IPS-20b (cell line): Measurements from ENCODE around the gene EVX2.
A peak's percentile ranks its signal among the peaks of the same experiment; 100 is the strongest.

Experiments
- H3K27ac ChIP-seq: one replicate; pipeline ENCODE4 v1.5.1; 2013; ENCODE audit warnings: low read length
- H3K27me3 ChIP-seq: 2 replicates; pipeline ENCODE4 v1.6.1; 2013; ENCODE audit warnings: mild to moderate bottlenecking, low read length, inconsistent platforms; ENCODE audit not compliant: insufficient read depth
- H3K36me3 ChIP-seq: 2 replicates; pipeline ENCODE4 v1.6.1; 2013; ENCODE audit warnings: low read depth, mild to moderate bottlenecking, inconsistent platforms, low read length, moderate library complexity; ENCODE audit not compliant: insufficient read depth
- H3K4me1 ChIP-seq: 2 replicates; pipeline ENCODE4 v1.6.1; 2013; ENCODE audit warnings: mild to moderate bottlenecking, control low read depth, inconsistent platforms, low read length, moderate library complexity; ENCODE audit not compliant: insufficient read depth
- H3K4me3 ChIP-seq: 2 replicates; pipeline ENCODE4 v1.5.1; 2013; ENCODE audit warnings: mild to moderate bottlenecking, low read length, inconsistent platforms
- H3K9ac ChIP-seq: 2 replicates; pipeline ENCODE4 v1.6.1; 2013; ENCODE audit warnings: low read depth, mild to moderate bottlenecking, inconsistent platforms, low read length, moderate library complexity
- H3K9me3 ChIP-seq: 2 replicates; pipeline ENCODE4 v1.6.1; 2013; ENCODE audit warnings: mild to moderate bottlenecking, low read depth, low read length, inconsistent platforms; ENCODE audit not compliant: insufficient read depth

EVX2 gene

DNA sequence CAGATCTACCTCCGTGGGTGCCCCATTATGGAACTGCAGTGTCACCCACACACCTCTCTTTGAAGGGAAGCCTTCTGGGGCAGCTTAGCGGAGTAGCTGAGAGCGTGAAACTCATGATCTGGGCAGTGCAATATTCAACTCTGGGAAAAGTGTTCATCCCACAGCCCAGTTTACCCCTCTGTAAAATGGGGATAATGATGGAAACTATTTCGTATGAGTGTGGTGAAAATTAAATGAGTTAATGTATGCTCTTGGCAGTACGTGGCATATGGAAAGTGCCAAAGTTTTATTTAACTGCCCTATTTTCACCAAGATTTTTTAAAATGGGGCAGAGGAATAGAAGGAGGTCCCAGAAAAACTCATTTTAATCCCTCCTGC lies 11.5 kb downstream of the EVX2 start:
- H3K4me3 ChIP-seq: no peak overlapping the region
- H3K4me1 ChIP-seq: no peaks in the 10 kb centered on the region
- H3K9me3 ChIP-seq: no peaks in the 10 kb centered on the region
- peaks cover 100% of the 10 kb centered on the region for H3K27me3 ChIP-seq
- no peak overlapping the region for H3K27ac ChIP-seq
- H3K36me3 ChIP-seq: no peaks in the 10 kb centered on the region
- H3K9ac ChIP-seq: no peak overlapping the region

- no peaks in the 10 kb centered on the region for H3K9me3 ChIP-seq
- H3K4me1 ChIP-seq: no peaks in the 10 kb centered on the region
- H3K27me3 ChIP-seq: peaks cover 100% of the 10 kb centered on the region
- no peak overlapping the region for H3K27ac ChIP-seq
- H3K36me3 ChIP-seq: no peaks in the 10 kb centered on the region
- H3K9ac ChIP-seq: no peak overlapping the region
- H3K4me3 ChIP-seq: no peak overlapping the region
Observed at GRCh38 chr2:176071330-176072291, 12.2 kb downstream of the EVX2 start.

DNA sequence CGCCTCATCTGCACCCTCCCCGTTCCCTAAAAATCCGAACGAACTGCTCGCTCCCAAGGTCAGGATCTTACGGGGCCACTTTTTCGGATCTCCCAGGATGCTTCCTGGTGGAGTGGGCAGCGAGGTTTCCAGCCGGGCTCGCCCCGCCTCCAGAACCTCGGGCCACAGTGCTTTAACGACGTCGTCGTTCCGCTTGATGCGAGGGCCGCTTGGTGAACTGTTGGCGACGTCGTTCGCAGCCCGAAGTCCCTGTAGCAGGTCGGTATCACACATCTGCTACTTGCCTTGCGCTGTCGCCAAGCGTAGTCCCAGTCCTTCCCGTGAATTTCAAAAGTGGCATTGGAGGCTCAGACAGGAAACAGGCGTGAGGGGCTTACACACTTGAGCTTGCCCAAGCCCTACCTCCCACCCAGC lies 15.3 kb downstream of the EVX2 start:
- Histone ChIP-seq H3K4me1 (no peaks in the 10 kb centered on the region), H3K27ac (no peak overlapping the region), H3K4me3 (no peak overlapping the region), H3K9ac (no peak overlapping the region), H3K27me3 (peaks cover 100% of the 10 kb centered on the region), H3K9me3 (no peaks in the 10 kb centered on the region), H3K36me3 (no peaks in the 10 kb centered on the region)

GRCh38 chr2:176067589-176068418 lies 16.0 kb downstream of the EVX2 start:
- Histone ChIP-seq H3K4me3 (no peak overlapping the region), H3K36me3 (no peaks in the 10 kb centered on the region), H3K9me3 (no peaks in the 10 kb centered on the region), H3K27ac (no peak overlapping the region), H3K27me3 (peaks cover 100% of the 10 kb centered on the region), H3K9ac (no peak overlapping the region), H3K4me1 (no peaks in the 10 kb centered on the region)

GRCh38 chr2:176066645-176067588 lies 16.8 kb downstream of the EVX2 start:
- Histone ChIP-seq H3K9ac (no peak overlapping the region), H3K4me1 (no peaks in the 10 kb centered on the region), H3K27me3 (peaks cover 100% of the 10 kb centered on the region), H3K36me3 (no peaks in the 10 kb centered on the region), H3K4me3 (peak overlapping the region; percentile 39; the same call in 1 of the 2 replicates), H3K9me3 (no peaks in the 10 kb centered on the region), H3K27ac (no peak overlapping the region)

- Histone ChIP-seq H3K36me3 (no peaks in the 10 kb centered on the region), H3K4me3 (no peak overlapping the region), H3K4me1 (no peaks in the 10 kb centered on the region), H3K9me3 (no peaks in the 10 kb centered on the region), H3K9ac (no peak overlapping the region), H3K27me3 (peaks cover 82% of the 10 kb centered on the region), H3K27ac (no peak overlapping the region)
Observed at GRCh38 chr2:176063958-176064357, 19.8 kb downstream of the EVX2 start.

- Histone ChIP-seq H3K27me3 (peaks cover 21% of the 10 kb centered on the region), H3K4me1 (no peaks in the 10 kb centered on the region), H3K36me3 (no peaks in the 10 kb centered on the region), H3K27ac (no peak overlapping the region), H3K9me3 (no peaks in the 10 kb centered on the region), H3K4me3 (no peak overlapping the region), H3K9ac (no peak overlapping the region)
Observed at GRCh38 chr2:176056406-176056805, 27.4 kb downstream of the EVX2 start.

- no peak overlapping the region for H3K4me3 ChIP-seq
- H3K9ac ChIP-seq: no peak overlapping the region
- no peaks in the 10 kb centered on the region for H3K9me3 ChIP-seq
- H3K27me3 ChIP-seq: no peaks in the 10 kb centered on the region
- no peaks in the 10 kb centered on the region for H3K4me1 ChIP-seq
- H3K36me3 ChIP-seq: no peaks in the 10 kb centered on the region
- no peak overlapping the region for H3K27ac ChIP-seq
Observed at GRCh38 chr2:176039375-176039774, 44.4 kb downstream of the EVX2 start.

DNA sequence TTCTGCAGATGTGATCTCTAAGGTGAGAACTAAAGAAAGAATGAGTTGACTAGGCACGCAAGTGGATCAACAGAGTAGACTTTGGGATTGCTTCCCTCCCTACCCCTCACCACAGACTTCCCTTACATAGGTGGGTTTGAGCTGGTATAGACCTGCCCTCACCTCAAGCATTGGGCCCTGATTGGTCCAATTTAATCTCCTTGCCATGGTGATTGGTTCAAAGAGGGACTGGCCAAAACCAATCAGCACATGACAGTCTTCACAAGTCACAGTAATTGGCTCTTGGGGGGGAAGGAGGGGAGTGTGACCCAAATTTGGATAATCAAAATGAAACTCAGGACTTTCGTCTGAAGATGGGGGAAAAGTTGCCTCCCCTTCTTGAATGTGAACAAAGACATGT lies 45.1 kb downstream of the EVX2 start:
- Histone ChIP-seq H3K9ac (no peak overlapping the region), H3K9me3 (no peaks in the 10 kb centered on the region), H3K27ac (no peak overlapping the region), H3K4me1 (no peaks in the 10 kb centered on the region), H3K36me3 (no peaks in the 10 kb centered on the region), H3K27me3 (no peaks in the 10 kb centered on the region), H3K4me3 (no peak overlapping the region)

- H3K36me3 ChIP-seq: no peaks in the 10 kb centered on the region
- H3K4me3 ChIP-seq: no peak overlapping the region
- no peaks in the 10 kb centered on the region for H3K4me1 ChIP-seq
- no peaks in the 10 kb centered on the region for H3K27me3 ChIP-seq
- H3K9ac ChIP-seq: no peak overlapping the region
- no peaks in the 10 kb centered on the region for H3K9me3 ChIP-seq
- no peak overlapping the region for H3K27ac ChIP-seq
Observed at GRCh38 chr2:176035013-176035691, 48.6 kb downstream of the EVX2 start.

GRCh38 chr2:176027806-176028205 lies 56.0 kb downstream of the EVX2 start:
- H3K4me1 ChIP-seq: no peaks in the 10 kb centered on the region
- H3K27ac ChIP-seq: no peak overlapping the region
- no peaks in the 10 kb centered on the region for H3K9me3 ChIP-seq
- H3K9ac ChIP-seq: no peak overlapping the region
- no peaks in the 10 kb centered on the region for H3K36me3 ChIP-seq
- no peaks in the 10 kb centered on the region for H3K27me3 ChIP-seq
- no peak overlapping the region for H3K4me3 ChIP-seq
